Ovary (tissue), 3 donors: Measurements from ENCODE around the gene TBX2.

ENCODE experiments used
- CTCF ChIP-seq, 3 donors: fragments of 450-650 bp in 2 of 3; fragments of 200-600 bp in 1 of 3; IDR thresholded peaks; one replicate each; pipeline versions ENCODE4 v1.5.1 to v1.8.0; 2016 to 2022; ENCODE audit warnings: antibody characterized with exemption in 3 of 3, mild to moderate bottlenecking in 1 of 3
- EP300 ChIP-seq: sonication (generic); formaldehyde crosslinking; IDR thresholded peaks from one replicate; pipeline ENCODE4 v1.6.1; 2017; ENCODE audit warnings: antibody characterized with exemption
- POLR2A ChIP-seq: fragments of 450-650 bp; IDR thresholded peaks from one replicate; pipeline ENCODE4 v1.6.1; 2017; ENCODE audit warnings: antibody characterized with exemption, mild to moderate bottlenecking, moderate library complexity
- donor health status: DM: no; HTN: no; CAD: no.

GRCh38 chr17:61399131-61400065 is at the start of gene TBX2:
- no peak for TF ChIP-seq EP300
- TF ChIP-seq CTCF (IDR thresholded peaks at IDR 0.05), result no peak
- TF ChIP-seq POLR2A, result no peak
